Fibroblast of peridontal ligament (primary cell): ENCODE results near the gene RDH8.

Source experiments
- DNase-seq: peaks from one replicate; pipeline ENCODE4 v3.0.0-alpha.2; 2010; ENCODE audit errors: extremely low read depth

Gene RDH8

DNA sequence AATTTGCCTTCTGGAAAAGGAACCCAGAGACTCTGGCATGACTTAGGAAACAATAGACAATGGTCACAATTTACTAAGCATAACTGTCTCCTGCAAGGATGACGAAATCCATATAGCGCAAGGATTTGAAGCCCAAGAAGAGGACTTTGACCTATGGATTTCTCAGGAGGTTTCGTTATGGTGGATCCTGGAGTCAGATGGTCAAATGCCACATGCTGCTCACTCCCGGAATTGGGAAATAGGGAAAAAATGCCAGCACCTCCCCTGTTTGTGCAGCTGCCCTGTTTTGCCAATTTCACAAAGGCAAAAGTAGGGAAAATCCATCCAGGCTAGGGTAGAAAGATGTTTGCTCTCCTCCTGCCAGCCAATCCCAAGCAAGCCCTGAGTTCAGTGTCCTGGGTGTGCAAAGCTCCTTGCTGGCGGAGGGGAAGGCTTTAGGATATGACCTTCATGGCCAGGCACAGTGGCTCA lies 23.4 kb downstream of the RDH8 start:
- DNase-seq = peak; percentile 49

DNA sequence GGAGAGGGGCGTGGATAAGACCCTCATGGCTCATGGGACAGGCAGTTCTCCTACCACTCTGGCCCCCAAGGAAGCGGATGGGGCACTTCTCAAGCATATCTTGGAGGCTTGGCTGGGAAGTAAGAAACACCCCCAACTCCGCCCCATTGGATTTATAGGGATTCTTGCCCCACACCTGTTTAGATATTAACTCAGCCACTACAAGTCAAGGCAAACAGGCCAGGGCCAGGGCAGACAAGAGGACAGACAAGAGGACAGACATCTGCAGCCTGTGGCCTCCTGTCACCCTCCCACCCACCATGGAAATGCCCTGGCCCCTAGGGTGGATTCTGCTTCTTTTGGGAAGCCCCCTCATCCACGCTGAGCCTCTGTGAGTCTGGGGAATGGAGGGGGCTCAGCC lies 24.1 kb downstream of the RDH8 start:
- no peak for DNase-seq

DNA sequence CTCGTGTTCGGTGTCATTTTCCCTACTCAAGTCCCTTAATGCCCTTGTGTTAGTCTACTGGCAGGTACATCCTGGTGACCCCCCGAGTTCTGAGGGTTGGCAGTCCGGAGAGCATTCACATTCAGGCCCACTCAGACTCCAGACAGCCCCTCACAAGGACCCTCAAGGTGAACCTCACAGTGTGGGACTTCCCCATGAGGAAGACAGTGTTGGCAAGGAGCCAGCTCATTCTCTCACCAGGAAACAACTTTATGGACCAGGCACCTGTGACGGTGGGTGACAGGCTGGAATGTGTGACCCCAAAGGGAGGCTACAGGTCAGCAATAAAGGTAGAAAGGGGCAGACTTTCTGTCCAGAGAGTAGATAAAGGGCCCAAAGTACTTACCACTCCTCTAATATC lies 24.5 kb downstream of the RDH8 start:
- no peak for DNase-seq

DNA sequence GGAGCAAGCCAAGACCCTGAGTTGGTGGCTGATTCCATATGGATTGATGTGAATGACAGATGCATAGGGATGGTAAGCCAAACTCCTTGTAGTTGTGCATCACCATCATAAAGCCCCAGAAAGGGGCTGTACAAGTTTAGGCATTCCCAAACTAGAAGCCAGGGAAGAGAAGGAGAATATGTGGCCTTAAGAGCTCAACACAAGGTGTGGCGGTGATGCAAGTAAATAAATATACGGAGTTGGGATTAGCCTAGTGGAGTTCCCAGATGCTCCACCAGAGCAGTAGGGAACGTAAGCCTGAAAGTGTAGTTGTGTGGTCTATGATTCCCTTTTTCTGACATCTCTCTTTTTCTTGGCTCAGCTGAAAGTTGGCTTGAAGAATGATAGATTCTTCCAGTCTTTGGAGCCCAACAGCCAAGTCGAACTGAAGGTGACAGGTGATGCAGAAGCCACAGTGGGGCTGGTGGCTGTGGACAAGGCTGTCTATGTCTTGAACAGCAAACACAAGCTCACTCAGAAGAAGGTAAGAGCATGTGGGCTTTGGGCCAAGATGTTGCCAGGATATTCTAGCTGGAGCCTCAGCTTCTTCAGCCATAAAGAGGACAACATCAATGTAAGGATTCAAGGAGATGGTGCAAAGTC lies 30.1 kb downstream of the RDH8 start:
- DNase-seq = peak; percentile 58

DNA sequence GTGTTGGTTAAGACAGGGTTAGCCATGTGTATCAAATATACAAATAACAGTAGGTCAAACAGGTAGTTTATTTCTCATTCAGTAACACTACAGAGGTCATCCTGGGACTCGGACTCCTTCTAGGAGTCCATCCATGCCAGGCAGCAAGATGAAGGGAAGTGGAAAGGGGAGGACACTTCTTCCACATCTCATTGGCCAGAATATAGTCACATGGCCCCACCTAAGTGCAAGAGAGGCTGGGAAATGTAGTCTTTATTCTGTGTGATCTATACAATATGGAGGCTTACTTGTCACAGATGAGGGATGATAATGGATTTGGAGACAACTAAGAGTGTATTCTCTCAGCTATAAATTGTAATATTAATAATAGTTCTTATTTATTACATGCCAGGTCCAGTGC lies 31.1 kb downstream of the RDH8 start:
- DNase-seq = no peak

DNA sequence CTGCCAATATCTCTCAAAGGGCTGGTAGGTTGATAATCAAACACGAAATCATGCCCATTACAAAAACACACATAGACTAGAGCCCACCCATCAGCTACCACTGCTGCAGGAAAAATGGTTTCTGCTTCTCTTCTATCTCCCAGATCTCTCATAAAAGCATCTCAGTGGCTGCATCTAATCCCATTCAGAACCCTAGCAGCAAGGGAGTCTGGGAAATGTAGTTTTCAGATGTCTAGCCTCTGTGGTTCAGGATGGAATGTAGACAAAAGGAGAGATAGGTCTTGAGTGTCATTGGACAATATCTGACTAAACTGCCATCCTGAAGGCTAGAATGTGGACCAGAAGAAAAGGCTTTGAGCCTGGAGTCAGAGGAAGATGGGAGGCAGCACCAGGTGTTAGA lies 32.1 kb downstream of the RDH8 start:
- no peak for DNase-seq

DNA sequence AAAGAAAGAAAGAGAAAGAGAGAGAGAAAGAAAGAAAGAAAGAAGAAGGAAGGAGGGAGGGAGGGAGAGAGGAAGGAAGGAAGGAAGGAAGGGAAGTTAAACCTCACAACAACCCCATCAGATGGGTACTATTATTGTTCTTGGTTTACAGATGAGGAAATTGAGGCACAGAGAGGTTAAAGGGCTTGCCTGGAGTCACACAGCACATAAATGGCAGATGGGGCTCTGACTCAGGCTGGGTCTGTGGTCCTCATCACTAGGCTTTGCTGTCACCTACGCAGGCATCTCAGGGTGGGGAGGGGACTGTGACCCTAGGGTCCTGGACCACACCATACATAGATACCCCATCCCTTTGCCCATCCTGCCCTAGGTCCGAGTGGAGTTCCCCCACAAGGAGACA lies 36.3 kb downstream of the RDH8 start:
- no peak for DNase-seq

DNA sequence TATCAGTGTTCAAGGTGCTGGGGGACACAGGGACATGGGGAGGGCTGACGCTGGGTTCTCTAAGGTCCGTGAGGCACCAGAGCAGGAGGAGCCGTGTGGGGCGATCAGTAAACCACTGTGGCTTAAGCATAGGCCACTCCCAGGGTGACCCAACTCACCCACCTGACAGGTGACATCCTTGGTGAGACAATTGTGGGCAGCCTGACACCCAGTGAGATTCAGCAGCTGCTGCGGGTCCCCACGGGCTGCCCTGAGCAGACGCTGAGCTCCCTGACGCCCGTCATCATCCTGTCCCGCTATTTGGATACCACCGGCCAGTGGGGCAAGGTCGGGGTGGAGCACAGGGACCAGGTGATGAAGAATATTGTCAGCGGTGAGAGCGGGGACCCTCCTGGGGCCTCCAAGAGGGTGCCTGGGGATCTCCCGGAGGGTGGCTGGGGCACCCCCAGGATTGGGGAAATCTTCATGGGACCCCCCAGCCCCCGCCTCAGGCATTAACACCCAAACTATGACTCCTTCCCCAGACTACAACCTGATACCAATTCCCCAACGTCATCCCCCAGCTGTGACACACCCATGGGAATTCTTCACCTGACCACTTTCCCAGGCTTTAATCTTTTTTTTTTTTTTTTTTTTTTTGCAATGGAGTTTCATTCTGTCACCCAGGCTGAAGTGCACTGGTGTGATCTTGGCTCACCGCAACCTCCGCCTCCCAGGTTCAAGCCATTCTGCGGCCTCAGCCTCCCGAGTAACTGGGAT lies 39.5 kb downstream of the RDH8 start:
- no peak for DNase-seq

DNA sequence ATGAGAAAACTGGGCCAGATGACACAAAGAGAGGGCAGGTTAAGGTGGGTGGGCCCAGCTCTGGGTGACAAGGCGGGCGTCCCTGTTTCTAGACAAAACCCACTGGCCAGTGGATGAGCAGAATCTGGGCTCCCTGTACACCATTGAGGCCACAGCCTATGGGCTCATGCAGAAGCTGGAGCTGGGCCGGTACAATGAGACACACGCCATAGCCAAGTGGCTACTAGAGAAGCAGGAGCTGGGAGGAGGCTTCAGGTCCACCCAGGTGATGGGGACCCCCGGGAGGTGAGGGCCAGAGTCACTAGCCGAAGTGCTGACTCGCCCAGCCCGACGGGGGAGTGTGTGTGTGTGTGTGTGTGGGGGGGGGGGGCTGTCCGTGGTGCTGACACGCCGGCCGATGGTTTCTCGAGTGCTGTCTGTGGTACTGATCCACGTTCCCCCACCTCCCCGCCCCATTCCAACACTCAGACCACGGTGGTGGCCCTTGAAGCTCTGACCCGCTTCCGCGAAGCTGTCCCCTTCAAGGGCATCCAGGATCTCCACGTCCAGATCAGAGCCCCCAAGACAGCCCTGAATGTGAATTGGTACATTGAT lies 48.5 kb downstream of the RDH8 start:
- no peak for DNase-seq

DNA sequence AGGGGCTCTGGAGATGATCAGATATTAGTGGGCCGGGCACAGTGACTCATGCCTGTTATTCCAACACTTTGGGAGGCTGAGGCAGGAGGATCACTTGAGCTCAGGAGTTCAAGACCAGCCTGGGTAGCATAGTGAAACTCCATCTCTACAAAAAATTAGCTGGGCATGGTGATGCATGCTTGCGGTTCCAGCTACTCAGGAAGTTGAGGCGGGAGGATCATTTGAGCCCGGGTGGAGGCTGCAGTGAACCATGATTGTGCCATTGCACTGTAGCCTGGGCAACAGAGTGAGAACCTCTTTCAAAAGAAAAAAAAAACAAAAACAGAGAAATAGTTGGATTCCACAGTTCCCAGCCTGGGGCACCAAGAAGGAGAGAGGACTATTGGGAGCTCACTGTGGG lies 54.9 kb downstream of the RDH8 start:
- no peak for DNase-seq

DNA sequence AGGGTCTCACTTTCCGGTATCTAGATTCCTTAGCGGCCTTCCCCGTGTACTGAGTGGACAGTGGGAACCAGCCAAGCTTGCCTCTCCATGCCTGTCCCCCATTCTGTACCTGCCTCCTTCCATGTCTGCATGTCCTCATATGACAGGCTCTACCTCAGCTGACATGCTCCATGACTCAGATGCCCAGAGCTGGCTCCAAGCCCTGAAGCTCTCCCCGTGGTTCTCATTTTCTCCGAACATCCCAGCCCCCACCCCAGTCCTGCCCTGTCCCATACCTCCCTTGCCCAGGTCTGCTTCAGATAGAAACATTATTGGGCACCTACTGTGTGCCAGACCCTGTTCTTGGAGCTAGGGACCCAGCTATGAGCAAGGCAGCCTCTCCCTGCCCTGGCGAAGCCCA lies 55.8 kb downstream of the RDH8 start:
- DNase-seq = no peak

DNA sequence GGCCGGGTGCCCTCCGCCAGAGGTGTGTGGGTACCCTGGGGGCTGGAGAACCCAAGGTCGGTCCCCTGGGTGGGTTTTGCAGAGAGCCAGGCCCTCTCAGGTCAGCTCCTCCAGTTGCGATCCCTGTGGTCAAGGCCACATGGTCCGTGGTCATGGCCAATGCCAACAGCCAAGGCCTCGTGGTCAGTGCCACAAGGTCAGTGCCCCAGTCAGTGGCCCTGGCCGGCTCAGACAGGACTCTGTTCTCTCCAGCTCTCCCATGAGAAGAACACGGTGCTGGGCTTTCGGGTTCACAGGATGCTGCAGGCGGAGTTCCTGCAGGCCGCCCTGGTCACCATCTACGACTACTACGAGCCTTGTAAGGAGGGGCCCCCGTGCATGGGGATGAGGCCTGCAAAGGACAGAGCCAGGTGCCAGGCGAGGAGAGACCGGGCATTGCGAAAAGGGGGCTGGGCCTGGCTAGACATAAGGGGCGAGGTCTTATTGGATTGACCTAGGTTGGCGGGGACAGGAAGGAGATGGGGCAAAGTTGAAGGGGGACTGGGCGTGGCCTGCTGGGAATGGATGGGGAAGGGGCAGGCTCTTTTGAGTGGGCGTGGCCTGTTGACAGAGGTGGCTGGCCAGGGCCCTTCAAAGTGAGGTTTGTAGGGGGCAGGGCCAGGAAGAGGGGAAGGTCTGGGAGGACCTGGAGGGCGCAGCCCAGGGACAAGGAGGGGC lies 57.6 kb downstream of the RDH8 start:
- no peak for DNase-seq
